ENCODE measurements around the gene BLMH.

GRCh38 chr17:30232824-30233427 lies 58.8 kb downstream of the BLMH start:
- TF ChIP-seq SP1 (IDR thresholded peaks at IDR 0.05) (no peak), SUZ12 (IDR thresholded peaks at IDR 0.05) (no peak), NFRKB (IDR thresholded peaks at IDR 0.05) (no peak), FOXK2 (IDR thresholded peaks at IDR 0.05) (no peak), PKNOX1 (IDR thresholded peaks at IDR 0.05) (no peak), ARNT (IDR thresholded peaks at IDR 0.05) (no peak), FOXM1 (IDR thresholded peaks at IDR 0.05; ENCODE audit: borderline replicate concordance) (no peak)
